Erythroblast (primary cell): Measurements from ENCODE around the gene CT45A3.
"Not testable (repeated sequence)": the region's sequence is repeated elsewhere in the genome, so short reads cannot be mapped to it uniquely, and the experiment has no call there.

Experiments used
- DNase-seq, 2 experiments: peaks; one replicate each; lab custom pipeline; 2025; lab: John Stamatoyannopoulos, UW
- GATA1 ChIP-seq: IDR thresholded peaks from 2 replicates; pipeline ENCODE4 v1.6.1; 2011; ENCODE audit warnings: low read depth, mild to moderate bottlenecking, control low read depth, low read length, moderate library complexity
- POLR2A ChIP-seq: IDR thresholded peaks from 2 replicates; pipeline ENCODE4 v1.6.1; 2011; ENCODE audit warnings: mild to moderate bottlenecking, low read length

The CT45A3 gene

DNA sequence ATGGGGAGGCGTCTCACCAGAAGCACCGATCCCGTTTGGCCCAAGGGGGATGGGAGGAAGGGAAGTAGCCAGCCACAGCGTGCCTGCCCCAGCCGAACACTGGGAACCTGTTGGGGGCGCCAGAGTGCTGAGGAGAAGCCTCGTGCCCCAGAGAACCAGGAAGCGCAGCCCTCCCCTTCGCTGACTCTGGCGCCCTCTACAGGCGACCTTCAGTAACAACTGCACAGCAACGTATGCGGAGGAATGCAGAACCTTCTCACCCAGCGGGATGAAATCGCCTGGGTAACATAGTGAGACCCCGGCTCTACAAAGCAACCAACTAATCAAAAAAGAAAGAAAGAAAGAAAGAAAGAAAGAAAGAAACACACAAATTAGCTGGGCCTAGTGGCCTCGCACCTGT lies at the start of gene CT45A3:
TSS of gene CT45A3 (minus strand) at position 101 of the 400 bp plus-strand sequence. CDS start 3,747 bp downstream, outside the sequence.
- not testable (repeated sequence) for DNase-seq

- not testable (repeated sequence) for DNase-seq
Measured at GRCh38 chrX:135802687-135803086, 34.7 kb upstream of the CT45A3 start, which contains the start of gene CT45A6. CT45A6 (minus strand) TSS chrX:135802787; CDS start chrX:135798993, 3,794 bp downstream.

DNA sequence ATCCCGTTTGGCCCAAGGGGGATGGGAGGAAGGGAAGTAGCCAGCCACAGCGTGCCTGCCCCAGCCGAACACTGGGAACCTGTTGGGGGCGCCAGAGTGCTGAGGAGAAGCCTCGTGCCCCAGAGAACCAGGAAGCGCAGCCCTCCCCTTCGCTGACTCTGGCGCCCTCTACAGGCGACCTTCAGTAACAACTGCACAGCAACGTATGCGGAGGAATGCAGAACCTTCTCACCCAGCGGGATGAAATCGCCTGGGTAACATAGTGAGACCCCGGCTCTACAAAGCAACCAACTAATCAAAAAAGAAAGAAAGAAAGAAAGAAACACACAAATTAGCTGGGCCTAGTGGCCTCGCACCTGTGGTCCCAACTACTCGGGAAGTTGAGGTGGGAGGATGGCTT lies 17.4 kb upstream of the CT45A3 start, which contains the start of gene CT45A5:
TSS of gene CT45A5 (minus strand) at position 101 of the 400 bp plus-strand sequence. CDS start 3,774 bp downstream, outside the sequence.
- DNase-seq: not testable (repeated sequence)

DNA sequence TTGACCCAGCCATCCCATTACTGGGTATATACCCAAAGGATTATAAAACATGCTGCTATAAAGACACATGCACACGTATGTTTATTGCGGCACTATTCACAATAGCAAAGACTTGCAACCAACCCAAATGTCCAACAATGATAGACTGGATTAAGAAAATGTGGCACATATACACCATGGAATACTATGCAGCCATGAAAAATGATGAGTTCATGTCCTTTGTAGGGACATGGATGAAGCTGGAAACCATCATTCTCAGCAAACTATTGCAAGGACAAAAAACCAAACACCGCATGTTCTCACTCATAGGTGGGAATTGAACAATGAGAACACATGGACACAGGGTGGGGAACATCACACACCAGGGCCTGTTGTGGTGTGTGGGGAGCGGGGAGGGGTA lies 23.3 kb downstream of the CT45A3 start:
- DNase-seq: not testable (repeated sequence)

- TF ChIP-seq GATA1 (no peak), POLR2A (no peak)
- DNase-seq: no peak
Measured at GRCh38 chrX:135741192-135741715, 26.7 kb downstream of the CT45A3 start.

- DNase-seq: no peak
- TF ChIP-seq GATA1 (no peak), POLR2A (no peak)
Measured at GRCh38 chrX:135740681-135741149, 27.3 kb downstream of the CT45A3 start.

DNA sequence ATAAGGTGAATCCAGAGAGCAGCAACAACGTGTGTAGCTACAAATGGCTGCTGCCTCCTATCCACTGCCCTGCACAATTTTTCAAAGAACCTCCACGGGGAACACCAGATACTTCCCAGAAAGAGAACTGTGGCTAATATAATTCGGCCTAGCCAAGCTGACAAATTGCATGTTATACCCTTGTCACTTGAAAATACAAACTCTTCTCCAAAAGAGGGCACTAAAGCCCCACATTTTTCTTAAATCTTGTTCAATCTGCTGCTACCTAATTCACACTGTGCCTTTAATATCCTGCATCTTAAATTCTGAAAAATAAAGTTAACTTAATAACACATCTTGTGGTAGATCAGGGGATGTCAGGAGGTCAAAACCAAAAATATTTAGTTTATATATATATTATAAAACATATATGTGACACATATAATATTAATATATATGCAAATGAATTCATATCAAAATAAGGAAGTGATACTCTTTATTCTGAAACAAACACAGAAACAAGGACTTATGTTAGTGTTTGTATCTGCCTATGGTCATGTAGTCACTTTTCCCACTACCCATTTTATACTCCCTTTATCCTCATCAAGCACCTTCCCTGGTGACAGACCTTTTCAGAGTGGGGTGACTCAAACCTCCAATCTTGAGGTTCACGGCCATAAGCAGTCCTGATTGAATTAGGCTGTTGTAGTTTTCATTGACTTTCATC lies 30.5 kb downstream of the CT45A3 start:
- TF ChIP-seq POLR2A: no peak
- TF ChIP-seq GATA1: no peak
- no peak for DNase-seq

DNA sequence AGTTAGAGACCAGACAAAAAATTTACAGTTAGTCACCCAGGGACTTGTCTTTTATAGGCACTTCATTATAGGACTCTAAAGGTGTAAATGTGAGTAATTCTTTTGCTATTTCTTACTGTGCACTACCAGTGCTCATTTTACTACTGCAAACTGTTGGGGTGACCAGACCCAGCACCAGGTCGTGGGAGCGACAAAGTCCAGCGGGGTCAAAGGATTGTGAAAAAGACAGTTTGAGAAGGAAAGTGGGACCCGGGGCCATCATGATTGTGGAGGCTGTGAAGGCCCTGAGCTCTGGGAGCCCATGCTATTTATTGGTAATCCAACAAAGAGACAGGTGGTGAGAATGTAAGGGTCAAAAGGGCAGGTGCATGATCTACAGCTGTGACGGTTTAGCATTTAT lies 33.3 kb downstream of the CT45A3 start:
- DNase-seq: not testable (repeated sequence)

DNA sequence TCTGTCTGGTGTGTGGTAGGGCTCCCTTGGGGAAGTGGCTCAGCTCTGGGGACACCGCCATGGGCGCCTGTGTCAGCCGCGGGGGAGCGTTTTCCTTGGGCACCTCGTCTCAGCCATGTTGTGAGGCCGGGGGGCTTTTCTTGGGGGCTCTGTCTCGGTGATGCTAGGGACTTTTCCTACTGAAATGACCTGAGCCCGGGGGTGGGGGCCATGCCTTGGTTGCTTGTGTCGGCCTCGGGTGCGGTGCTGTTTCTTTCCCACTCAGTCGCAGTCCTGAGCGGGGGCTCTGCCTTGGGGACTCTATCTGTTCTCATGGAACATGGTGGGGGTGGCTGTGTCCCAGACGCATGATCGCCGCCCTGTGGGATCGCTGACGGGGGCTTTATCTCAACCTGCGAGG lies 54.2 kb downstream of the CT45A3 start:
- DNase-seq: no peak
- no peak for TF ChIP-seq POLR2A
- TF ChIP-seq GATA1: no peak

DNA sequence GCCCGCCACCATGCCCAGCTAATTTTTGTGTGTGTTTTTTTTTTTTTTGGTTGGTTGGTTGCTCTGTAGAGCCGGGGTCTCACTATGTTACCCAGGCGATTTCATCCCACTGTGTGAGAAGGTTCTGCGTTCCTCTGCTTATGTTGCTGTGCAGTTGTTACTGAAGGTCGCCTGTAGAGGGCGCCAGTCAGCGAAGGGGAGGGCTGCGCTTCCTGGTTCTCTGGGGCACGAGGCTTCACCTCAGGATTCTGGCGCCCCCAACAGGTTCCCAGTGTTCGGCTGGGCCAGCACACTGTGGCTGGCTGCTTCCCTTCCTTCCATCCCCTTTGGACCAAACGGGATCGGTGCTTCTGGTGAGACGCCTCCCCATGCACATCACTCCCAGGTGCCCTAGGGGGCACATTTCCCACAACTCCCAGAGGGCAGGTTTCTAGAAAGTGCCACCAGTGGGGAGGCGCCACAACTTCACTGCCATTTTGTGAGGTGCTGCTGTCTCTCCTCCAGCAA lies 54.8 kb downstream of the CT45A3 start, which contains the start of gene CT45A1:
TSS of gene CT45A1 (plus strand) at position 457 of the 507 bp plus-strand sequence. CDS start 5,302 bp downstream, outside the sequence.
- peak; percentile 42 to 59 for DNase-seq
